Measurements from ENCODE around the gene ATMIN. TPM values are rescaled to one million over a fixed set of nuclear protein-coding genes. Genes with fewer than 3 reads are reported as not detected.

ATMIN gene
- total RNA-seq, 1 experiment from 2014 or later = 46.7 TPM

DNA sequence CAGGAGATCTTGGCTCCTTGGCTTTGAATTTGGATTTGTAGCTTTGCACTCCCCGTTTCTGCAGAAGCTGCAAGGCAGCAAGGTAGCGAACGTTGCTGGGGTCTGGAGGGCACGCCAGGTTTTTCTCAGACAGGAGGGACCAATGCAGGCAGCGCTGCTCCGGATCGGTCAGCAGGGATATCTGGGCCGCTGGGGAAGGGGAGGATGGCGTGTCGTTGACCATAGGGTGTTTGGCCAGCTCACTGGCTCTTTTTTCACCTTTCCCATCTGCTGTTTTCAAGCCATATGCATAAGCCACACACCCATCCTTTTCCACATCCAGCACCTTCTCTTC lies 25.6 kb downstream of the ATMIN start:
- no peaks in the 10 kb centered on the region for H3K27me3 ChIP-seq (ENCODE audit: insufficient read depth, low read length)
- no peaks in the 10 kb centered on the region for H3K4me1 ChIP-seq (ENCODE audit: control insufficient read depth in 1 of 2, insufficient read depth in 2 of 2, low read length in 2 of 2)
- no peaks in the 10 kb centered on the region for H4K20me1 ChIP-seq (ENCODE audit: insufficient read depth)
- no peak overlapping the region for H3K27ac ChIP-seq (ENCODE audit: low read depth, low read length)
- no peaks in the 10 kb centered on the region for H3K9me3 ChIP-seq (ENCODE audit: control insufficient read depth in 1 of 2, insufficient read depth in 1 of 2, low read depth in 1 of 2, low read length in 2 of 2)
- ATAC-seq = no peak
- intact Hi-C loops (cut with micrococcal nuclease) = no loop called here
- ChIA-PET RAD21 (ENCODE audit: low non-redundant PET in 1 of 2, low total read pairs in 2 of 2, uncharacterized antibody in 2 of 2, unreplicated experiment in 2 of 2) (no interaction called here), CTCF (no interaction called here), POLR2A (no interaction called here)
- no peak overlapping the region for H3K4me2 ChIP-seq (ENCODE audit: low read length)
- H3K9ac ChIP-seq (ENCODE audit: low read length) = no peak overlapping the region
- TF ChIP-seq ZNF274 (IDR thresholded peaks at IDR 0.05; ENCODE audit: low read depth, low read length) = no peak
- TF ChIP-seq RAD21 (IDR thresholded peaks at IDR 0.05; ENCODE audit: low read depth) = no peak
- TF ChIP-seq CEBPB (IDR thresholded peaks at IDR 0.05; ENCODE audit: low read depth) = no peak
- no peak for TF ChIP-seq YY1 (IDR thresholded peaks at IDR 0.05; ENCODE audit: extremely low read depth, insufficient replicate concordance, low read depth, low read length)
- TF ChIP-seq TCF7L2 (IDR thresholded peaks at IDR 0.05; ENCODE audit: borderline replicate concordance, extremely low read depth, insufficient read depth, insufficient read length) = no peak
- no peak for TF ChIP-seq POLR2A (IDR thresholded peaks at IDR 0.05; ENCODE audit: borderline replicate concordance, extremely low read depth, insufficient read depth, insufficient read length)
- no peak for TF ChIP-seq EZH2 (IDR thresholded peaks at IDR 0.05)
- TF ChIP-seq, protein P1, sequence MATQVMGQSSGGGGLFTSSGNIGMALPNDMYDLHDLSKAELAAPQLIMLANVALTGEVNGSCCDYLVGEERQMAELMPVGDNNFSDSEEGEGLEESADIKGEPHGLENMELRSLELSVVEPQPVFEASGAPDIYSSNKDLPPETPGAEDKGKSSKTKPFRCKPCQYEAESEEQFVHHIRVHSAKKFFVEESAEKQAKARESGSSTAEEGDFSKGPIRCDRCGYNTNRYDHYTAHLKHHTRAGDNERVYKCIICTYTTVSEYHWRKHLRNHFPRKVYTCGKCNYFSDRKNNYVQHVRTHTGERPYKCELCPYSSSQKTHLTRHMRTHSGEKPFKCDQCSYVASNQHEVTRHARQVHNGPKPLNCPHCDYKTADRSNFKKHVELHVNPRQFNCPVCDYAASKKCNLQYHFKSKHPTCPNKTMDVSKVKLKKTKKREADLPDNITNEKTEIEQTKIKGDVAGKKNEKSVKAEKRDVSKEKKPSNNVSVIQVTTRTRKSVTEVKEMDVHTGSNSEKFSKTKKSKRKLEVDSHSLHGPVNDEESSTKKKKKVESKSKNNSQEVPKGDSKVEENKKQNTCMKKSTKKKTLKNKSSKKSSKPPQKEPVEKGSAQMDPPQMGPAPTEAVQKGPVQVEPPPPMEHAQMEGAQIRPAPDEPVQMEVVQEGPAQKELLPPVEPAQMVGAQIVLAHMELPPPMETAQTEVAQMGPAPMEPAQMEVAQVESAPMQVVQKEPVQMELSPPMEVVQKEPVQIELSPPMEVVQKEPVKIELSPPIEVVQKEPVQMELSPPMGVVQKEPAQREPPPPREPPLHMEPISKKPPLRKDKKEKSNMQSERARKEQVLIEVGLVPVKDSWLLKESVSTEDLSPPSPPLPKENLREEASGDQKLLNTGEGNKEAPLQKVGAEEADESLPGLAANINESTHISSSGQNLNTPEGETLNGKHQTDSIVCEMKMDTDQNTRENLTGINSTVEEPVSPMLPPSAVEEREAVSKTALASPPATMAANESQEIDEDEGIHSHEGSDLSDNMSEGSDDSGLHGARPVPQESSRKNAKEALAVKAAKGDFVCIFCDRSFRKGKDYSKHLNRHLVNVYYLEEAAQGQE (IDR thresholded peaks at IDR 0.05; ENCODE audit: low read depth) = no peak
- TF ChIP-seq SIN3A (IDR thresholded peaks at IDR 0.05; ENCODE audit: low read depth) = no peak
- TF ChIP-seq EGR1 (IDR thresholded peaks at IDR 0.05; ENCODE audit: low read depth) = no peak
- no peak for TF ChIP-seq CBX3 (IDR thresholded peaks at IDR 0.05; ENCODE audit: low read depth)
- TF ChIP-seq, protein P2, sequence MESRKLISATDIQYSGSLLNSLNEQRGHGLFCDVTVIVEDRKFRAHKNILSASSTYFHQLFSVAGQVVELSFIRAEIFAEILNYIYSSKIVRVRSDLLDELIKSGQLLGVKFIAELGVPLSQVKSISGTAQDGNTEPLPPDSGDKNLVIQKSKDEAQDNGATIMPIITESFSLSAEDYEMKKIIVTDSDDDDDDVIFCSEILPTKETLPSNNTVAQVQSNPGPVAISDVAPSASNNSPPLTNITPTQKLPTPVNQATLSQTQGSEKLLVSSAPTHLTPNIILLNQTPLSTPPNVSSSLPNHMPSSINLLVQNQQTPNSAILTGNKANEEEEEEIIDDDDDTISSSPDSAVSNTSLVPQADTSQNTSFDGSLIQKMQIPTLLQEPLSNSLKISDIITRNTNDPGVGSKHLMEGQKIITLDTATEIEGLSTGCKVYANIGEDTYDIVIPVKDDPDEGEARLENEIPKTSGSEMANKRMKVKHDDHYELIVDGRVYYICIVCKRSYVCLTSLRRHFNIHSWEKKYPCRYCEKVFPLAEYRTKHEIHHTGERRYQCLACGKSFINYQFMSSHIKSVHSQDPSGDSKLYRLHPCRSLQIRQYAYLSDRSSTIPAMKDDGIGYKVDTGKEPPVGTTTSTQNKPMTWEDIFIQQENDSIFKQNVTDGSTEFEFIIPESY (IDR thresholded peaks at IDR 0.05; ENCODE audit: extremely low read depth, insufficient replicate concordance, low read length) = no peak
- no peaks in the 10 kb centered on the region for H3K36me3 ChIP-seq (ENCODE audit: control insufficient read depth in 1 of 2, insufficient read depth in 2 of 2, low read length in 2 of 2)
- no peak overlapping the region for H2AFZ ChIP-seq (ENCODE audit: low read depth, low read length, poor library complexity, severe bottlenecking)
- no peaks in the 10 kb centered on the region for H3K79me2 ChIP-seq (ENCODE audit: insufficient read depth, low read length)
- no peaks in the 10 kb centered on the region for H3K9me2 ChIP-seq (ENCODE audit: insufficient read depth)
- BruUV-seq (replicated peaks) = no TSS peak
- H3K4me3 ChIP-seq (replicated peaks in 1 of 2; ENCODE audit: low read depth in 1 of 2, low read length in 2 of 2) = no peak overlapping the region
- DNase-seq (ENCODE audit: low read depth, low spot score) = no peak

Measured in HCT116 (cell line).